AG09309 (cell line): Measurements from ENCODE around the gene TRIM28.

Experiments used
- DNase-seq: peaks from one replicate; pipeline ENCODE4 v3.0.0-alpha.2; 2010; ENCODE audit warnings: low read depth
- H3K4me3 ChIP-seq: 2 replicates; pipeline ENCODE4 v1.5.1; 2011; ENCODE audit warnings: mild to moderate bottlenecking, low read depth, low read length, moderate library complexity; ENCODE audit not compliant: control insufficient read depth
- TF ChIP-seq, protein P1 (sequence below): IDR thresholded peaks from 2 replicates; pipeline ENCODE4 v1.5.1; 2011; ENCODE audit warnings: mild to moderate bottlenecking, low read depth, low read length, inconsistent platforms; ENCODE audit not compliant: insufficient read depth, control insufficient read depth; ENCODE audit errors: missing control alignments

TRIM28 gene

DNA sequence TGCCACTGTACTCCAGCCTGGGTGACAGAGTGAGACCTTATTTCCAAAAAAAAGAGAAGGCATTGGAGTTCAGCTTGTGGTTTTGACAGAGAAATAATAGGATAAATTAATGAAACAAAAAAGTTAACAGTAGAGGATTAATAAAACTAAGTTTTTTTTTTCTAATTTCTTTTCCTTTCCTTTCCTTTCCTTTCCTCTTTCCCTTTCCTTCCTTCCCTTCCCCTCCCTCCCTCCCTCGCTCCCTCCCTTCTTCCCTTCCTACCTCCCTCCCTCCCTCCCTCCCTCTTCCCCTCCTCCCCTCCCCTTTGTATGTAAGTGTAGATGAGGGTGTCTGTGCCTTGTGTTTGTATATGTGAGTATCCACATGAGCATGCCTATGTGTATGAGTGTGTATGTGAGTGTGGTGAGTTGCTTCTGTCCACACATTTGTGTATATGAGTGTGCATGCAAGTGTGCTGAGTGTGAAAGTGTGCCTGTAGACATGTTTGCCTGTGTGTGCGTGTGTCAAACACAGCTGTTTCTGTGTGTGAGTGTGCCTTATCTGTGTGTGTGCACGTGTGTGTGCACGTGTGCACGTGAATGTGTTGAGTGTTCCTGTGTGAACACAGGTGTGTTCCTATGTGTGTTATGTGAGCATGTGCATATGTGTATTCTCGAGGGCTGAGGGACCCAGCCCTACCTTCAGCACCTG is 41.7 kb downstream of the TRIM28 start:
- TF ChIP-seq, protein P1, sequence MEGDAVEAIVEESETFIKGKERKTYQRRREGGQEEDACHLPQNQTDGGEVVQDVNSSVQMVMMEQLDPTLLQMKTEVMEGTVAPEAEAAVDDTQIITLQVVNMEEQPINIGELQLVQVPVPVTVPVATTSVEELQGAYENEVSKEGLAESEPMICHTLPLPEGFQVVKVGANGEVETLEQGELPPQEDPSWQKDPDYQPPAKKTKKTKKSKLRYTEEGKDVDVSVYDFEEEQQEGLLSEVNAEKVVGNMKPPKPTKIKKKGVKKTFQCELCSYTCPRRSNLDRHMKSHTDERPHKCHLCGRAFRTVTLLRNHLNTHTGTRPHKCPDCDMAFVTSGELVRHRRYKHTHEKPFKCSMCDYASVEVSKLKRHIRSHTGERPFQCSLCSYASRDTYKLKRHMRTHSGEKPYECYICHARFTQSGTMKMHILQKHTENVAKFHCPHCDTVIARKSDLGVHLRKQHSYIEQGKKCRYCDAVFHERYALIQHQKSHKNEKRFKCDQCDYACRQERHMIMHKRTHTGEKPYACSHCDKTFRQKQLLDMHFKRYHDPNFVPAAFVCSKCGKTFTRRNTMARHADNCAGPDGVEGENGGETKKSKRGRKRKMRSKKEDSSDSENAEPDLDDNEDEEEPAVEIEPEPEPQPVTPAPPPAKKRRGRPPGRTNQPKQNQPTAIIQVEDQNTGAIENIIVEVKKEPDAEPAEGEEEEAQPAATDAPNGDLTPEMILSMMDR, result no peak
- H3K4me3 ChIP-seq, result no peak overlapping the region
- no peak for DNase-seq

DNA sequence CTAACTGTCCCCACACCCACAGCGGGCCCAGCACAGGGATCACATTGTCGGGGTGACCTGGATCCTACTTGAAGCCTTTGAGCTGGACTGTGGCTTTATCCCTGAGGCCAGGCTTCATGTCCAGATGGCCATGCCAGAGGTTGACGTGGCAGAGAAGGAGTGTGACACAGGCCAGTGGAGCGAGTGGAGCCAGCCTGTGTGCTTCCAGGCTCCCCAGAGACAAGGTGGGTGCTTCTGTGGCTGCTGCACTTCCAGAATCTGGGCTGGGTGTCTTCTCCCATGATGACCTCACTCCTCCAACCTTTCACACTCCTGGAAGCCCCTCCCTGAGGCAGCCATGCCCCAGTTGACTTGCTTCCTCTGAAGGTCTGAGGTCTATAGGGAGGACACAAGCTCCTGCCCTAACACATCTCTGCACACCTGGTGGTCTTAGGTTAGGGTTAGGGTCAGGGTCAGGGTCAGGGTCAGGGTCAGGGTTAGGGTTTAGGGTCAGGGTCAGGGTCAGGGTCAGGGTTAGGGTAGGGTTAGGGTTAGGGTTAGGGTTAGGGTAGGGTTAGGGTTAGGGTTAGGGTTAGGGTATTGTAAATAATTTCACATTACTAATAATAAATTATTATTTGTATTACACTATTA is 42.4 kb downstream of the TRIM28 start:
- TF ChIP-seq, protein P1, result no peak
- no peak overlapping the region for H3K4me3 ChIP-seq
- DNase-seq, result no peak
